Right atrium auricular region (tissue), 2 donors: Measurements from ENCODE around the gene RAPGEF1. TPM values are rescaled to one million over a fixed set of nuclear protein-coding genes. Genes with fewer than 3 reads are reported as not detected.
A peak's percentile ranks its signal among the peaks of the same experiment; 100 is the strongest.

Source experiments
- DNase-seq: peaks from one replicate; pipeline ENCODE4 v3.0.0-alpha.2; 2019; ENCODE audit warnings: low spot score
- H3K27ac ChIP-seq, 2 donors: fragments of 200-600 bp; sonication (generic); 1 replicate in 1 of 2; 2 replicates in 1 of 2; pipeline ENCODE4 v1.5.1; 2016 to 2019
- H3K27me3 ChIP-seq, 2 donors: fragments of 200-600 bp; sonication (generic); one replicate each; pipeline versions ENCODE4 v1.5.1 to v1.6.0; 2017 to 2019
- H3K36me3 ChIP-seq: fragments of 200-600 bp; sonication (generic); one replicate; pipeline ENCODE4 v1.5.1; 2016
- H3K4me1 ChIP-seq, 2 donors: fragments of 200-600 bp; sonication (generic); one replicate each; pipeline versions ENCODE4 v1.5.1 to v1.6.0; 2017 to 2019
- H3K4me3 ChIP-seq, 2 donors: fragments of 200-600 bp; sonication (generic); 1 replicate in 1 of 2; 2 replicates in 1 of 2; pipeline ENCODE4 v1.5.1; 2017 to 2019; ENCODE audit warnings: mild to moderate bottlenecking in 1 of 2, moderate library complexity in 1 of 2
- H3K9me3 ChIP-seq, 2 donors: fragments of 200-600 bp; sonication (generic); one replicate each; pipeline ENCODE4 v1.5.1; 2019
- total RNA-seq, 2 donors: library from RNA; depleted of rRNA; stranded (reverse); fragments of >200 nt; gene quantifications; one replicate each; pipeline ENCODE4 v1.1.0, GENCODE V29; 2016
- TF ChIP-seq, protein P1 (sequence below), 2 donors: fragments of 200-600 bp; sonication (generic); IDR thresholded peaks; one replicate each; pipeline ENCODE4 v1.5.1; 2019; ENCODE audit warnings: antibody characterized with exemption in 2 of 2

Gene RAPGEF1
- total RNA-seq, 2 donors from 2014 or later: 59.5 to 65.1 TPM

DNA sequence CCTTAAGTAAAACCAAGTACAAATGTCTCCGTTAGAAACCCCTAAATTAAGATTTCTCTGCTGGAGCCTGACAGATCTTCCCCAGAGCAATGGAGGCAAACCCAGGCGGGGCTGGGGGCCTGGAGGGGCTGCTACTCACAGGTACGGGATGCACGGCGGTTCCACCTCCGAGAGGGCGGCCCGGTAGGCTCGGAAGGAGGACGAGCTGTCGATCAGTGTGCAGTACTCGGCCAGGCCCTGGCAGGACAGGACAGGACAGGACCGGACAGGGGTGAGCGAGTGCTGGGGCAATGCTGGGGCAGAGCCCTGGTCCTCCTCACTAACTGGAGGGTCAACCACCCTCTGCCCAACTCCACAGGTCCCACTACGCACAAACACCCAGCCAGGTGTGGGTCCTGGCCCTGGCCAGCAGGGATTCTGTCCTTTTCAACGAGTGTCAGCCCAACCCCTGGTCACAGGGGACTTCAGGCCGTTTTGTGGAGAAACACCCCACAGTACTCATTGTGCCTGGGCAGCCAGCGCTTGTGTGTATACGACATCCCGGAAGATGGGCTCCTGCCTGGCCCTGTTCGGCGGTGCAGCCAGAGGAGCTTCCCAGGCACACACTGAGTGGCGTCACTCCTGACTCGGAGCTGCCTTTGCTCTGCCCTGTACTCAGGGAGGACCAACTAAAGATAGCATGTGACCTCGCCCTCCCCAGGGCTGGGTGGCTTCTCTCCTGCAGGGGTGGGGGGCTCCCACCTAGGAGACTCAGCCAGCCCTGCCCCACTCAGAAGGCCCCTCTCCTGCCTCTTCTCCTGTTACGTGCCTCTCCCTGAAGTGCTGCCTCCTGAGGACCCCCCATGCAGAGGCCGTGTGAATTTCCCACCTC, 157.2 kb downstream of the RAPGEF1 start:
- TF ChIP-seq, protein P1, sequence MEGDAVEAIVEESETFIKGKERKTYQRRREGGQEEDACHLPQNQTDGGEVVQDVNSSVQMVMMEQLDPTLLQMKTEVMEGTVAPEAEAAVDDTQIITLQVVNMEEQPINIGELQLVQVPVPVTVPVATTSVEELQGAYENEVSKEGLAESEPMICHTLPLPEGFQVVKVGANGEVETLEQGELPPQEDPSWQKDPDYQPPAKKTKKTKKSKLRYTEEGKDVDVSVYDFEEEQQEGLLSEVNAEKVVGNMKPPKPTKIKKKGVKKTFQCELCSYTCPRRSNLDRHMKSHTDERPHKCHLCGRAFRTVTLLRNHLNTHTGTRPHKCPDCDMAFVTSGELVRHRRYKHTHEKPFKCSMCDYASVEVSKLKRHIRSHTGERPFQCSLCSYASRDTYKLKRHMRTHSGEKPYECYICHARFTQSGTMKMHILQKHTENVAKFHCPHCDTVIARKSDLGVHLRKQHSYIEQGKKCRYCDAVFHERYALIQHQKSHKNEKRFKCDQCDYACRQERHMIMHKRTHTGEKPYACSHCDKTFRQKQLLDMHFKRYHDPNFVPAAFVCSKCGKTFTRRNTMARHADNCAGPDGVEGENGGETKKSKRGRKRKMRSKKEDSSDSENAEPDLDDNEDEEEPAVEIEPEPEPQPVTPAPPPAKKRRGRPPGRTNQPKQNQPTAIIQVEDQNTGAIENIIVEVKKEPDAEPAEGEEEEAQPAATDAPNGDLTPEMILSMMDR (IDR thresholded peaks at IDR 0.05): no peak
- Histone ChIP-seq H3K27ac (no peak overlapping the region), H3K9me3 (no peaks in the 10 kb centered on the region), H3K36me3 (peaks cover 71% of the 10 kb centered on the region), H3K27me3 (no peaks in the 10 kb centered on the region), H3K4me3 (no peak overlapping the region), H3K4me1 (peaks cover 0 to 20% of the 10 kb centered on the region in 2 donors)
- no peak for DNase-seq

DNA sequence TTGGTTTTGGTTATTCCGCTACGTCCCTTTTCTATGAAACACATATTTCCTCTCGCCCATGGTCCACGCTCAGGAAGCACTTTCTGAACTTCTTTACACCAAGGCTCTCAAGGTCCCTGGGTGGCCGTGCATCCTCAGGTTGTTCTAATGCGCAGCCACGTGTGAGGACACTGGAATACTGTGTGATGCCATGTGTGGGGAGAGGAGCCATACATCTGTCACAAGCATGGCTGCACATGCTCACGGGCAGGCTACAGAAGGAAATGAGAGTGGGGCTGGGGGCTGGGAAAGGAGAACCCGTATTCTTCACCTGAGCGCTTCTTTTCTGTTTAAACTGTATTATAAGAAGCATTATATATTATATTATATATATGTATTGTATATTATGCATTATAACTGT, 157.8 kb downstream of the RAPGEF1 start:
- TF ChIP-seq, protein P1 (IDR thresholded peaks at IDR 0.05): no peak
- no peaks in the 10 kb centered on the region for H3K9me3 ChIP-seq
- H3K27me3 ChIP-seq: no peaks in the 10 kb centered on the region
- peaks cover 71% of the 10 kb centered on the region for H3K36me3 ChIP-seq
- peaks cover 0 to 16% of the 10 kb centered on the region in 2 donors for H3K4me1 ChIP-seq
- H3K27ac ChIP-seq: no peak overlapping the region
- DNase-seq: no peak
- H3K4me3 ChIP-seq: no peak overlapping the region

DNA sequence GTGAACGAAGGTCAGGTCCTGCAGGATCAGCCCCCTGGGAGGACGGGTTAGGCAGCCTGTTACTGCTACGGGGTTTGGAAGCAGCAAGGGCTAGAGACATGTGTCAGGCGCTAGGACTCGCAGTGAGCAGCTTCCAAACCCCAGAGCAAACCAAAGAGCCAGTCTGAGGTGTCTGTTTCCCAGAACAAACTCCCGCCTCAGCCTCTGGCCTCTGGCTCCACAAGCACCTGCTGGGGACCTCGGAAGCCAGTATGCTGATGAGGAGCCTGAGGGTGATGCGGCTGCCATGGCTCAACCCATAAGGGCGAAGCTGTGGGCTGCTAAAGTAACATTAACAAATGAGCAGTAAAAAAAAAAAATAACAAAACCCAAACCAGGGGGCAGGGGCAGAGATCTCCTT, 159.5 kb downstream of the RAPGEF1 start:
- H3K4me1 ChIP-seq: peaks cover 0 to 16% of the 10 kb centered on the region in 2 donors
- H3K9me3 ChIP-seq: no peaks in the 10 kb centered on the region
- H3K27me3 ChIP-seq: no peaks in the 10 kb centered on the region
- TF ChIP-seq, protein P1 (IDR thresholded peaks at IDR 0.05): no peak
- no peak overlapping the region for H3K4me3 ChIP-seq
- H3K27ac ChIP-seq: peak overlapping the region in 1 of 2 donors; percentile 45
- H3K36me3 ChIP-seq: peaks cover 77% of the 10 kb centered on the region
- DNase-seq: no peak

DNA sequence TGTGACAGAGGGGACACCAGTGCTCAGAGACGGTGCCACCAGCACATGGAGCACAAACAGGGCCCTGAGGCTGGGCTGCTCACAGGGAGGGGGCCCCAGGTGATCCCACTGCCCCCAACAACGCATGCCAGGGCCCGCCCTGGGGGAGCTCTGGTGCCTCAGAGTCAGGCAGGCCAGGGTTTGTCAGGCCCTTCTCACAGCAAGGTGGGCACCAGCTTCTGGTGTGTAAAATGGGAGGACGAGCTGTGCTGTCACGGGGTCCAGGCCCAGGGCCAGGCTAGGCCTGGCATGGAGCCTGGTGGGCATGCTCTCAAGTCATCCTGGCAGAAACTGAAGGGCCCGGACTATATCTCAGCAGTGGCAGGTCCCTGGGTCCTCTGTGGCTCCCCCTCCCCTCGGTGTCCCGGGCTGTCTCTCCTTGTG, 160.1 kb downstream of the RAPGEF1 start:
- Histone ChIP-seq H3K4me1 (peaks cover 0 to 16% of the 10 kb centered on the region in 2 donors), H3K27me3 (no peaks in the 10 kb centered on the region), H3K27ac (peak overlapping the region in 1 of 2 donors; percentile 45), H3K36me3 (peaks cover 77% of the 10 kb centered on the region), H3K9me3 (no peaks in the 10 kb centered on the region), H3K4me3 (no peak overlapping the region)
- DNase-seq: no peak
- TF ChIP-seq, protein P1 (IDR thresholded peaks at IDR 0.05): no peak

DNA sequence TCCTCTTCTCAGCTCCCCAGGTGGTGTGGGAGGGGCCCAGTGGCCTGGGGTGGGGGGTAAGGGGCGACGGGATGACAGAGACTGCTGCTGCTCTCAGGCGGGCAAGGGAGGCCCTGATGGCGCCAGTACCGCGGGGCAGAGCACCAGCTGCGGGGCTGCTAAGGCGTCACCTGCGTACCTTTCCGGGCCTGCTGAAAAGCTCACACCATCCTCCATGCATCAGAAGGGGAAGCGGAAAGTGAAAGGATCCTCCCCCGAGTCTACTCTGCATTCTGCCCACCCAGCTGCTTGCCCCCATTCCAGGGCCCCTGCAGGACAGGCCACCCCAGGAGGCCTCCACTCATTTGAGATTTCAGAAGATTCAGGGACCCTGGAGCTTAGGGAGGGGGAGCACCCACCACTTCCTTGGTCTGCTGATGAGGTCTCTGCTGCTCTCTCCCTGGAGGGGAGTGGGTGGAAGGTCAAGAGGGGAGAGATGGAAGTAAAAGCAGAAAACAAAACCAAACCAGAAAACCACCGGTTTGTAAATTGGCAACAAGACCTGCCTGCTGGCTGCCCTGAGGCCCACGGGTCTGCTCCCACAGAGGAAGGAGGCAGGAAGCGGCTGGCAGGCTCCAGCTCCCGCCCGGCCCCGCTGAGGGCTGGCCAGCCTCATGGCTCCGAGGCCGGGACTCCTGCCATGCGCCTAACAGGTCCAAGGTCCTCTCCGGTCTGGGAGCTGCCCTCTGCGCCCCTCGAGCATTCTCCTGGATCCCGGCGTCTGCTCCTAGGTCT, 161.0 kb downstream of the RAPGEF1 start:
- Histone ChIP-seq H3K9me3 (no peaks in the 10 kb centered on the region), H3K36me3 (peaks cover 69% of the 10 kb centered on the region), H3K27ac (peak overlapping the region in 1 of 2 donors; percentile 45), H3K27me3 (no peaks in the 10 kb centered on the region), H3K4me1 (peaks cover 0 to 16% of the 10 kb centered on the region in 2 donors), H3K4me3 (no peak overlapping the region)
- TF ChIP-seq, protein P1 (IDR thresholded peaks at IDR 0.05): no peak
- DNase-seq: no peak
